ENCODE measurements around the gene SCAPER.

The SCAPER gene

GRCh38 chr15:76386926-76387325 lies 518.2 kb downstream of the SCAPER start:
- no peak for DNase-seq

- no peak for DNase-seq
These were observed 519.0 kb downstream of the SCAPER start for GRCh38 chr15:76386178-76386577.

- no peak for DNase-seq
These were observed 520.7 kb downstream of the SCAPER start for GRCh38 chr15:76384409-76384808.

- DNase-seq: no peak
These were observed 522.0 kb downstream of the SCAPER start for GRCh38 chr15:76382987-76383728.

- DNase-seq: no peak
These were observed 523.8 kb downstream of the SCAPER start for GRCh38 chr15:76381366-76381765.

- no peak for DNase-seq
These were observed 524.9 kb downstream of the SCAPER start for GRCh38 chr15:76380249-76380648.

GRCh38 chr15:76378691-76379090 lies 526.4 kb downstream of the SCAPER start:
- DNase-seq: no peak

- DNase-seq: no peak
These were observed 527.4 kb downstream of the SCAPER start for GRCh38 chr15:76377751-76378150.

GRCh38 chr15:76377217-76377616 lies 527.9 kb downstream of the SCAPER start:
- no peak for DNase-seq

- DNase-seq: no peak
These were observed 528.3 kb downstream of the SCAPER start for GRCh38 chr15:76376816-76377215.

- DNase-seq: no peak
These were observed 529.1 kb downstream of the SCAPER start for GRCh38 chr15:76376029-76376428.

GRCh38 chr15:76368122-76368621 lies 537.0 kb downstream of the SCAPER start:
- no peak for DNase-seq

- DNase-seq: no peak
These were observed 538.4 kb downstream of the SCAPER start for GRCh38 chr15:76366714-76367113.

GRCh38 chr15:76363251-76363650 lies 541.9 kb downstream of the SCAPER start:
- DNase-seq: no peak

- DNase-seq: no peak
These were observed 544.7 kb downstream of the SCAPER start for GRCh38 chr15:76360416-76360815.

GRCh38 chr15:76359152-76359551 lies 546.0 kb downstream of the SCAPER start:
- no peak for DNase-seq

GRCh38 chr15:76358453-76358852 lies 546.7 kb downstream of the SCAPER start:
- DNase-seq: no peak

- no peak for DNase-seq
These were observed 550.2 kb downstream of the SCAPER start for GRCh38 chr15:76354823-76355440.

GRCh38 chr15:76353903-76354302 lies 551.2 kb downstream of the SCAPER start:
- no peak for DNase-seq

- DNase-seq: no peak
These were observed 552.0 kb downstream of the SCAPER start for GRCh38 chr15:76353023-76353577.

GRCh38 chr15:76349301-76350070 lies 555.7 kb downstream of the SCAPER start:
- DNase-seq: no peak

GRCh38 chr15:76347482-76348055 lies 557.6 kb downstream of the SCAPER start:
- no peak for DNase-seq
